Mesenchymal stem cell (in vitro differentiated cells and primary cell): Measurements from ENCODE around the gene ATP8B4.

Source experiments
- DNase-seq: peaks from one replicate; pipeline ENCODE4 v3.0.0-alpha.2; 2013
- H2AFZ ChIP-seq: one replicate; pipeline ENCODE4 v1.6.1; 2013; ENCODE audit warnings: low read depth, mild to moderate bottlenecking, control low read depth, inconsistent platforms, low read length, moderate library complexity
- H2AK5ac ChIP-seq: 2 replicates; pipeline ENCODE4 v1.6.1; 2013; ENCODE audit warnings: low read length, moderate library complexity, mild to moderate bottlenecking, inconsistent platforms; ENCODE audit not compliant: severe bottlenecking
- H2BK120ac ChIP-seq: one replicate; pipeline ENCODE4 v1.6.1; 2013; ENCODE audit warnings: low read depth, mild to moderate bottlenecking, inconsistent platforms, low read length, moderate library complexity
- H2BK12ac ChIP-seq, 2 experiments: one replicate each; pipeline ENCODE4 v1.6.1; 2013; ENCODE audit warnings: inconsistent platforms in 2 of 2, low read length in 2 of 2, mild to moderate bottlenecking in 2 of 2, moderate library complexity in 2 of 2, control low read depth in 1 of 2
- H2BK15ac ChIP-seq: one replicate; pipeline ENCODE4 v1.6.1; 2013; ENCODE audit warnings: mild to moderate bottlenecking, low read depth, inconsistent platforms; ENCODE audit not compliant: poor library complexity, severe bottlenecking
- H2BK5ac ChIP-seq: 2 replicates; pipeline ENCODE4 v1.6.1; 2013; ENCODE audit warnings: low read depth, mild to moderate bottlenecking, low read length, control low read depth, inconsistent platforms; ENCODE audit not compliant: poor library complexity, severe bottlenecking
- H3K14ac ChIP-seq, 2 experiments: one replicate each; pipeline ENCODE4 v1.6.1; 2013; ENCODE audit warnings: inconsistent platforms in 2 of 2, low read length in 2 of 2, control low read depth in 1 of 2, mild to moderate bottlenecking in 1 of 2, moderate library complexity in 1 of 2
- H3K18ac ChIP-seq, 2 experiments: one replicate each; pipeline ENCODE4 v1.6.1; 2013; ENCODE audit warnings: inconsistent platforms in 2 of 2, low read length in 2 of 2, control low read depth in 1 of 2, low read depth in 1 of 2, mild to moderate bottlenecking in 1 of 2
- H3K23ac ChIP-seq, 2 experiments: one replicate each; pipeline ENCODE4 v1.6.1; 2013; ENCODE audit warnings: inconsistent platforms in 2 of 2, low read length in 2 of 2, mild to moderate bottlenecking in 2 of 2, moderate library complexity in 2 of 2, control low read depth in 1 of 2
- H3K27ac ChIP-seq: 2 replicates; pipeline ENCODE4 v1.5.1; 2013; ENCODE audit warnings: mild to moderate bottlenecking, moderate library complexity, low read length, control low read depth, inconsistent platforms; ENCODE audit not compliant: poor library complexity, severe bottlenecking
- H3K27me3 ChIP-seq, 2 experiments: 2 replicates each; pipeline versions ENCODE4 v1.6.1 to v1.7.0; 2013; ENCODE audit warnings: low read length in 2 of 2, mild to moderate bottlenecking in 2 of 2, moderate library complexity in 2 of 2, control low read depth in 1 of 2, inconsistent platforms in 1 of 2; ENCODE audit not compliant: control insufficient read depth in 1 of 2, insufficient read depth in 1 of 2
- H3K36me3 ChIP-seq, 2 experiments: 2 replicates each; pipeline versions ENCODE4 v1.6.1 to v1.7.0; 2013; ENCODE audit warnings: low read length in 2 of 2, control low read depth in 1 of 2, inconsistent platforms in 1 of 2, low read depth in 1 of 2, mild to moderate bottlenecking in 1 of 2; ENCODE audit not compliant: insufficient read depth in 2 of 2, control insufficient read depth in 1 of 2
- H3K4ac ChIP-seq, 2 experiments: one replicate each; pipeline ENCODE4 v1.6.1; 2013; ENCODE audit warnings: inconsistent platforms in 2 of 2, low read length in 2 of 2, mild to moderate bottlenecking in 2 of 2, moderate library complexity in 2 of 2, control low read depth in 1 of 2, low read depth in 1 of 2
- H3K4me1 ChIP-seq: 2 replicates; pipeline ENCODE4 v1.6.1; 2013; ENCODE audit warnings: low read depth, low read length, control low read depth; ENCODE audit not compliant: control insufficient read depth, insufficient read depth
- H3K4me2 ChIP-seq: 2 replicates; pipeline ENCODE4 v1.6.1; 2013; ENCODE audit warnings: low read length, mild to moderate bottlenecking, inconsistent platforms; ENCODE audit not compliant: poor library complexity, severe bottlenecking
- H3K4me3 ChIP-seq, 2 experiments: 2 replicates each; pipeline versions ENCODE4 v1.5.1 to v1.7.0; 2013; ENCODE audit warnings: low read length in 2 of 2, mild to moderate bottlenecking in 2 of 2, control low read depth in 1 of 2, low read depth in 1 of 2; ENCODE audit not compliant: insufficient read depth in 1 of 2
- H3K79me1 ChIP-seq: replicated peaks from 2 replicates; pipeline ENCODE4 v1.6.1; 2013; ENCODE audit warnings: mild to moderate bottlenecking, control low read depth, low read length, inconsistent platforms; ENCODE audit not compliant: poor library complexity, severe bottlenecking
- H3K9ac ChIP-seq: 2 replicates; pipeline ENCODE4 v1.7.0; 2013; ENCODE audit warnings: mild to moderate bottlenecking, low read length, moderate library complexity
- H3K9me3 ChIP-seq: 2 replicates; pipeline ENCODE4 v1.7.0; 2013; ENCODE audit warnings: mild to moderate bottlenecking, low read length; ENCODE audit not compliant: control insufficient read depth
- H4K8ac ChIP-seq: one replicate; pipeline ENCODE4 v1.6.1; 2013; ENCODE audit warnings: inconsistent platforms, mild to moderate bottlenecking, low read length, moderate library complexity
- H4K91ac ChIP-seq: one replicate; pipeline ENCODE4 v1.6.1; 2013; ENCODE audit warnings: mild to moderate bottlenecking, low read length, inconsistent platforms
- WGBS: methylation state at CpG from one replicate; pipeline ENCODE4 v1.1.7; 2013; ENCODE audit warnings: mixed read lengths; 5-methylcytosine and 5-hydroxymethylcytosine counted together

ATP8B4 gene

DNA sequence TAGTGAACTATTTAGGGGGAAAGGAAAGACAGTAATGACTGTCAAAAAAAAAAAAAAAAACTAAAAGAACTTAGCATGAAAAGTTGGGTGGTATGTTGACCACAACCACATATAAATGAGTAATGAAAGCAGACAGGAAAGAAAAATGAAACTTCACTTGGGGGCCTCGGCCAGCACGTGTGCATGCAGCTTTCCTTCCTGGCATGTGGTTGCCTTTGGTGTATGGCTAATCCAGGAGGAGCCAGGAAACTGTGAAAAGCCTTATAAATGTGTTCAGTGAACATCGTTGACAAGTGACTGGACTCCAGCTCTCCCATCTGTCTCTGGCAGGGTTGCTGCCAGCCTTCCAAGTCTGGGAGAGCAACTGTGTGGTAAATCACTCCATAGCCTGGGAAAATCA is 303.1 kb downstream of the ATP8B4 start:
- Histone ChIP-seq H3K36me3 (no peaks in the 10 kb centered on the region), H2AFZ (no peak overlapping the region), H3K79me1 (no peaks in the 10 kb centered on the region), H3K23ac (no peak overlapping the region), H3K18ac (peak overlapping the region in 1 of 2 experiments; percentile 82), H3K4ac (no peak overlapping the region), H3K4me2 (no peak overlapping the region), H2BK12ac (no peak overlapping the region), H3K9ac (peak overlapping the region; percentile 12), H4K91ac (no peak overlapping the region), H3K4me1 (no peaks in the 10 kb centered on the region), H2BK15ac (no peak overlapping the region), H3K9me3 (peaks cover 7% of the 10 kb centered on the region), H2BK5ac (no peak overlapping the region), H4K8ac (no peak overlapping the region), H2AK5ac (no peak overlapping the region), H3K4me3 (no peak overlapping the region), H3K27me3 (no peaks in the 10 kb centered on the region), H3K27ac (no peak overlapping the region), H2BK120ac (no peak overlapping the region), H3K14ac (no peak overlapping the region)
- peak; percentile 76 for DNase-seq
- WGBS = 27% methylated on average over 3 of the region's 3 CpGs

DNA sequence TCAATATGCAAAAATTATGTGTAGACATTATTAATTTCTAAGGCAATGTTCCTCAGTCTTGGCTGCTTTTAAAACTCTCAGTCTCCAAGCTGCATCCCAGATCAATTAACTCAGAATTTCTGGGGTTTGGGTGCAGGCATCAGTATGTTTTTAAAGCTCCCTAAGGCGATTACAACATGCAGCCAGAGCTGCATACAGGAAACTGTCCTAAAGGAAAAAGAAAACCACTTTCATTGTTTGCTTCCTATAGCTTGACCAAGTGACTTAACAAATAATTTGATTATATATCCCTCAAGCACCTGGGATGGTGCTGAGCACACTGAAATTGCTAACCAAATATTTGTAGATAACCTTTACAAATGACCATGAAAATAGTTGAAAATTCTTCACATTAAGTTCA is 303.5 kb downstream of the ATP8B4 start:
- Histone ChIP-seq H3K14ac (no peak overlapping the region), H2BK12ac (no peak overlapping the region), H3K23ac (no peak overlapping the region), H3K18ac (no peak overlapping the region), H3K4ac (no peak overlapping the region), H2AK5ac (no peak overlapping the region), H3K27me3 (no peaks in the 10 kb centered on the region), H2BK5ac (no peak overlapping the region), H3K79me1 (no peaks in the 10 kb centered on the region), H3K27ac (no peak overlapping the region), H2BK120ac (no peak overlapping the region), H4K8ac (no peak overlapping the region), H3K4me2 (no peak overlapping the region), H3K9me3 (peaks cover 7% of the 10 kb centered on the region), H2AFZ (no peak overlapping the region), H2BK15ac (no peak overlapping the region), H3K36me3 (no peaks in the 10 kb centered on the region), H4K91ac (no peak overlapping the region), H3K9ac (no peak overlapping the region), H3K4me1 (no peaks in the 10 kb centered on the region), H3K4me3 (no peak overlapping the region)
- peak; percentile 58 for DNase-seq
- WGBS = 76% methylated on average over 1 of the region's 1 CpG

DNA sequence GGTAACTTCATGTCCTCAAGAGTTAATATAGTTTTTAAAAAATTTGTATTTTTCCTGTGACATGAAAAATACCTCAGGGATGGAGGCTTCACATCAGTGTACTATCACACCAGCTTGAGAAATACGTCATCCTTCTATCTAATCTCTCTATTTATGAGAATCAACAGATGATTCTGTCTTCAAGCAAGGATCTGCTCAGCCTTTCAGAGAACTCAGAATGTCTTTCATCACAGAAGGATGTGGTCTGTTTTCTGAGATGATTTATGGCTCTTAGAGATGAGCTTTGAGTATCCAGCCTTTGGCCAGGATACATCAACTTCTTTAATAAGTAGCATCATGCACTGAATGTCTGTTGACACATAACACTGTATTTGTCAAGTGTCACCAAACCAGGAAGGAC is 304.3 kb downstream of the ATP8B4 start:
- H3K18ac ChIP-seq = no peak overlapping the region

DNA sequence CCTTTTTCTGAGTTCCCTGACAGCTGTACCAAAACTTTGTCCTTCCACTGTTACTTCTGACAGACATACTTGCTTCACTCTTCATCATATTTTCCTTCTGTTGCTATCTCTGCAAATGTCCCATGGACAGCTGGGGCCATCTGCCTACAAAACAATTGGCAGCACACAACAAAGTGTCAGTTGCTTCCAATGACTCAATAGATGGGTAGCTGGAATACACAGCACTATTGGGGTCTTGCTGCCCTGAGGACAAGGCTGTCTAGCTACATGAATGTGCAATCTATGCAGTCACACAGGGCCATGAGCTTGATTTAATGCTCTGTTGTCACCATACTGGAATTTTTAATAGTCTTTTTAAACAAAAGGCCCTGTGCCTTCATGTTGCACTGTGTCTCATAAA is 305.4 kb downstream of the ATP8B4 start:
- H3K4me1 ChIP-seq = no peaks in the 10 kb centered on the region
- H3K27me3 ChIP-seq = no peaks in the 10 kb centered on the region
- H2BK120ac ChIP-seq = no peak overlapping the region
- H3K36me3 ChIP-seq = no peaks in the 10 kb centered on the region
- no peak overlapping the region for H4K91ac ChIP-seq
- no peak overlapping the region for H2AK5ac ChIP-seq
- no peak overlapping the region for H2BK5ac ChIP-seq
- H3K4me3 ChIP-seq = no peak overlapping the region
- H3K18ac ChIP-seq = no peak overlapping the region
- no peak overlapping the region for H2BK12ac ChIP-seq
- H3K14ac ChIP-seq = no peak overlapping the region
- no peak overlapping the region for H2AFZ ChIP-seq
- no peak overlapping the region for H3K4ac ChIP-seq
- peak; percentile 43 for DNase-seq
- no peaks in the 10 kb centered on the region for H3K79me1 ChIP-seq
- no peak overlapping the region for H3K4me2 ChIP-seq
- no peaks in the 10 kb centered on the region for H3K9me3 ChIP-seq
- H3K9ac ChIP-seq = no peak overlapping the region
- no peak overlapping the region for H4K8ac ChIP-seq
- H3K23ac ChIP-seq = no peak overlapping the region
- H2BK15ac ChIP-seq = no peak overlapping the region
- H3K27ac ChIP-seq = no peak overlapping the region

More for the DNA sequence above, 304.3 kb downstream of the ATP8B4 start:
- H2AK5ac ChIP-seq = no peak overlapping the region
- WGBS = 80% methylated on average over 1 of the region's 1 CpG
- no peak overlapping the region for H4K91ac ChIP-seq
- H2BK5ac ChIP-seq = no peak overlapping the region
- no peak overlapping the region for H2BK12ac ChIP-seq
- H3K36me3 ChIP-seq = no peaks in the 10 kb centered on the region
- H3K27me3 ChIP-seq = no peaks in the 10 kb centered on the region
- no peaks in the 10 kb centered on the region for H3K4me1 ChIP-seq
- H3K14ac ChIP-seq = no peak overlapping the region
- peak; percentile 74 for DNase-seq
- H3K9me3 ChIP-seq = peaks cover 7% of the 10 kb centered on the region
- no peak overlapping the region for H3K23ac ChIP-seq
- H3K79me1 ChIP-seq = no peaks in the 10 kb centered on the region
- no peak overlapping the region for H3K9ac ChIP-seq
- H4K8ac ChIP-seq = no peak overlapping the region
- no peak overlapping the region for H3K4me2 ChIP-seq
- no peak overlapping the region for H3K27ac ChIP-seq
- no peak overlapping the region for H2AFZ ChIP-seq
- no peak overlapping the region for H3K4ac ChIP-seq
- H2BK15ac ChIP-seq = no peak overlapping the region
- no peak overlapping the region for H2BK120ac ChIP-seq
- H3K4me3 ChIP-seq = no peak overlapping the region
